ENCODE results near the gene PLCD1.

DNA sequence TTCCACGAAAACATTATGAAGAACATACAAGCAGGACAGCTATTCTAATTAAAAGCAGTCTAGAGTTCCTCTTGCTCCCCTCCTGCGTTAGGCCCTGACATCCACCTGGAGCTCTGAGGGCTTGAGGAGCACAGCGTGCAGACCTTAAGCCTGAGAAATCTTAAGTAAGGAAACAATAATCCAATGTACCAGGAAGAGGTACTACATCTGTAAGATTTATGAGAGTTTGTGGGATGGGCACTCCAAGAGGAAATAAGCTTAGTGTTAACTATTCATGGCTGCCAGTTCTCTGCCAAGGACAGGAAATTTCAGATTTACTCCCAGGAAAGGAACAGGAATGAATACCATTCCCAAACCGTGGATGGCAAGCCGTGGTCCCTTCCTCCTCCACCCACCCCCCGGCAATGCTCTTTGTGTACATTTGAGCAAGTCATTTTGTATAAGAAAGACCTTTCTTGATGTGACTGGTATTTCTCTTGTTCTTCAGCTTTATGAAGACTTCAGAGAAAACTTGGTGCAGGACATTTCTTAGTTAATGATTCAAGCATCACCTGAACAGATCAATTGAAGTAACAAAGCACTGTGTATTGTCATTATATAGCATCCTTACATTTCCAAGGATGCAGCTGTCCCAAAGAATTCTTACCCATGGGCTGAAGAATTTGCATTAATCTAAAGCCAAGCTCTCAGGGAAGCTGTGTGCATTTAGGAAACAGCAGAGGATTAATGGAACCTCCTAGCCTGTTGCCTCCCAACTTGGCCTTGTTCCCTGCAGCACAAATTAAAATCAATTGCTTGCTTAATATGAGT lies 67.6 kb downstream of the PLCD1 start:
- no peak for TF ChIP-seq KMT2A (CRISPR knock-in tag; IDR thresholded peaks at IDR 0.05)
- TF ChIP-seq ZNF746 (CRISPR knock-in tag; IDR thresholded peaks at IDR 0.05) = no peak
- no peak for TF ChIP-seq HOXA9 (CRISPR knock-in tag; IDR thresholded peaks at IDR 0.05; ENCODE audit: borderline replicate concordance)
- TF ChIP-seq CEBPB (IDR thresholded peaks at IDR 0.05; ENCODE audit: borderline replicate concordance, low read depth, low read length) = no peak
- no peak for TF ChIP-seq JARID2 (CRISPR knock-in tag; IDR thresholded peaks at IDR 0.05; ENCODE audit: insufficient replicate concordance)
- TF ChIP-seq RFX5 (IDR thresholded peaks at IDR 0.05; ENCODE audit: low read depth, low read length) = no peak
- TF ChIP-seq ZNF570 (CRISPR knock-in tag; IDR thresholded peaks at IDR 0.05; ENCODE audit: borderline replicate concordance) = no peak
- no peak for TF ChIP-seq PREB (CRISPR knock-in tag; IDR thresholded peaks at IDR 0.05)
- no peak for TF ChIP-seq ZBTB8A (CRISPR knock-in tag; IDR thresholded peaks at IDR 0.05; ENCODE audit: borderline replicate concordance, low read depth)
- TF ChIP-seq, protein P1, sequence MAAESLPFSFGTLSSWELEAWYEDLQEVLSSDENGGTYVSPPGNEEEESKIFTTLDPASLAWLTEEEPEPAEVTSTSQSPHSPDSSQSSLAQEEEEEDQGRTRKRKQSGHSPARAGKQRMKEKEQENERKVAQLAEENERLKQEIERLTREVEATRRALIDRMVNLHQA (CRISPR knock-in tag; IDR thresholded peaks at IDR 0.05) = no peak

Data from HepG2 (cell line).